PC-3 (cell line): ENCODE measurements around the gene CD40. TPM values are rescaled to one million over a fixed set of nuclear protein-coding genes. Genes with fewer than 3 reads are reported as not detected.

Experiments used
- ATAC-seq: fragments of 200-7000 bp; cut with Tn5 transposase; 2 replicates; pipeline ENCODE4 v1.9.1; 2020; ENCODE audit warnings: mild to moderate bottlenecking, moderate library complexity
- BruUV-seq: library from RNA; stranded (reverse); fragments of 400-500 nt; replicated peaks from 2 replicates; lab custom pipeline; 2021; lab: Mats Ljungman, UMichigan
- CTCF ChIA-PET: fragments of 300-600 bp; sonication (Branson Sonifier 250); formaldehyde crosslinking; loops from one replicate; lab custom pipeline; 2022; ENCODE audit warnings: antibody characterized with exemption; lab: Charles Lee
- POLR2A ChIA-PET: fragments of 300-600 bp; sonication (Branson Sonifier 250); formaldehyde crosslinking; loops from one replicate; lab custom pipeline; 2022; ENCODE audit warnings: antibody characterized with exemption; ENCODE audit not compliant: unreplicated experiment; lab: Charles Lee
- DNase-seq: peaks from one replicate; pipeline ENCODE4 v3.0.0-alpha.2; 2015
- H2AFZ ChIP-seq: fragments of 300-600 bp; sonication (generic); 2 replicates; pipeline ENCODE4 v1.6.0; 2016; ENCODE audit warnings: antibody characterized with exemption, low read length
- H3F3A ChIP-seq: fragments of 300-600 bp; sonication (generic); one replicate; pipeline ENCODE4 v1.6.0; 2017; ENCODE audit warnings: antibody characterized with exemption, low read length, control low read depth, mild to moderate bottlenecking; ENCODE audit not compliant: unreplicated experiment
- H3K27ac ChIP-seq: fragments of 300-600 bp; sonication (generic); 2 replicates; pipeline ENCODE4 v1.5.1; 2016; ENCODE audit warnings: mild to moderate bottlenecking, low read length
- H3K27me3 ChIP-seq: fragments of 300-600 bp; sonication (generic); 2 replicates; pipeline ENCODE4 v1.6.1; 2016; ENCODE audit warnings: low read length, mixed read lengths
- H3K36me3 ChIP-seq: fragments of 300-600 bp; sonication (generic); 2 replicates; pipeline ENCODE4 v1.6.1; 2016; ENCODE audit warnings: low read depth, mixed run types, low read length, mixed read lengths
- H3K4me1 ChIP-seq: fragments of 300-600 bp; sonication (generic); 2 replicates; pipeline ENCODE4 v1.5.1; 2016; ENCODE audit warnings: low read length; ENCODE audit not compliant: insufficient read depth
- H3K4me2 ChIP-seq: fragments of 300-600 bp; sonication (generic); 2 replicates; pipeline ENCODE4 v1.6.0; 2016; ENCODE audit warnings: low read length
- H3K4me3 ChIP-seq: fragments of 300-600 bp; sonication (generic); 2 replicates; pipeline ENCODE4 v1.5.1; 2016; ENCODE audit warnings: mild to moderate bottlenecking, low read length, mixed read lengths
- H3K79me2 ChIP-seq: fragments of 300-600 bp; sonication (generic); 2 replicates; pipeline ENCODE4 v1.6.1; 2017; ENCODE audit warnings: low read length, mixed read lengths
- H3K9ac ChIP-seq: fragments of 300-600 bp; sonication (generic); 2 replicates; pipeline ENCODE4 v1.6.0; 2016; ENCODE audit warnings: mild to moderate bottlenecking, low read length
- H3K9me2 ChIP-seq: fragments of 300-600 bp; sonication (generic); replicated peaks from 2 replicates; pipeline ENCODE4 v1.6.1; 2016; ENCODE audit warnings: mixed run types, low read length, mixed read lengths
- H3K9me3 ChIP-seq: fragments of 300-600 bp; sonication (generic); 2 replicates; pipeline ENCODE4 v1.6.1; 2016; ENCODE audit warnings: low read length, mixed read lengths
- H4K20me1 ChIP-seq: fragments of 300-600 bp; sonication (generic); 2 replicates; pipeline ENCODE4 v1.6.1; 2016; ENCODE audit warnings: low read length, mixed read lengths
- CTCF ChIP-seq: fragments of 300-600 bp; sonication (generic); conservative IDR thresholded peaks from 2 replicates; pipeline ENCODE4 v1.5.1; 2017; ENCODE audit warnings: antibody characterized with exemption, low read depth, mild to moderate bottlenecking, low read length
- EZH2 ChIP-seq: fragments of 300-600 bp; sonication (generic); IDR thresholded peaks from one replicate; pipeline ENCODE4 v1.6.1; 2017; ENCODE audit warnings: antibody characterized with exemption, mild to moderate bottlenecking, low read length; ENCODE audit not compliant: unreplicated experiment
- EZH2phosphoT487 ChIP-seq: fragments of 300-600 bp; sonication (generic); IDR thresholded peaks from 2 replicates; pipeline ENCODE4 v1.6.1; 2018; ENCODE audit warnings: mild to moderate bottlenecking, antibody characterized with exemption, low read length, borderline replicate concordance
- intact Hi-C: fragments of 100-400 bp; cut with micrococcal nuclease; formaldehyde crosslinking; loops from 2 replicates; pipeline ENCODE4 v1.9.0; 2023
- total RNA-seq: library from RNA; depleted of rRNA; stranded (reverse); fragments of >200 nt; gene quantifications from 2 replicates; pipeline ENCODE4 v1.2.3, GENCODE V29; 2014

Gene CD40
- total RNA-seq, 1 experiment from 2014 or later = 4.6 TPM

DNA sequence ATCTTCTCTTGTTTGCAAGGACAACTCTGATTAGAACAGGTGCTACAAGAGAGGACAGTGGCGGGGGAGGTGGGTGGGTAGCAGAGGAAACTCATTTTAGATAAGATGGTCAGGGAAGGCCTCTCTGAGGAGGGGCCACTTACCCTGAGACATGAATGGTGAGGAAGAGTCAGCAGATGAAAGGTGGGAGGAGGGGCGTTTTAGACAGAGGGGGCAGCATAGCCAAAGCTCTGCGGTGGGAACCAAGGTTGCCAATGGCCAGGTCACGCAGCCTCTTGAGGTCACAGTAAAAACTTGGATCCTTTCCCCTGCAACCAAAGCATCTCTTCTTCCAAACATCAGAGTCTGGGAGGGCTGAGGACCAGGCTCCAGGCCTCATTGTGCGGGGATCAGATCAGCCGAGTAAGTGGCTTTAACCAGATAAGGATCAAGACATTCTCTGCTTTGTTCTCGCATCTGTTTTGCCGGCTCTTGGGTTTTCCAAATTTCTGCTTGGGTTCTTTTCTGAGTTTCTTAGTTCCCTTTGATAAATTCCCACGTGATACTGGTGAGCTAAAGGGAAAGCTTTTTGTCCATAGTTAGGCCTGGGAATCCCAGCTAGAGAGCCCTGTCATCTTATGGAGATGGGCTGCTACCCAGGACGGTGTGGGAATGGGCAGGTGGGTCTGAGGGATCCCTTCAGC is 5.5 kb upstream of the CD40 start:
- Histone ChIP-seq H4K20me1 (no peaks in the 10 kb centered on the region), H3K4me3 (no peak overlapping the region), H3K27ac (no peak overlapping the region), H3K9me3 (no peaks in the 10 kb centered on the region), H3K4me2 (no peak overlapping the region), H3K36me3 (no peaks in the 10 kb centered on the region), H3K9ac (no peak overlapping the region), H3K9me2 (no peaks in the 10 kb centered on the region), H2AFZ (no peak overlapping the region), H3K79me2 (no peaks in the 10 kb centered on the region), H3F3A (no peaks in the 10 kb centered on the region), H3K4me1 (no peaks in the 10 kb centered on the region), H3K27me3 (peaks cover 58% of the 10 kb centered on the region)
- ATAC-seq (no peak), DNase-seq (no peak)
- TF ChIP-seq CTCF (no peak), EZH2 (no peak), EZH2phosphoT487 (no peak)
- no TSS peak for BruUV-seq
- POLR2A ChIA-PET = no interaction called here
- intact Hi-C loops = no loop called here
- CTCF ChIA-PET = no interaction called here

- Histone ChIP-seq H3K9me3 (no peaks in the 10 kb centered on the region), H2AFZ (no peak overlapping the region), H3K79me2 (no peaks in the 10 kb centered on the region), H3K36me3 (no peaks in the 10 kb centered on the region), H3K27me3 (peaks cover 54% of the 10 kb centered on the region), H3K9ac (no peak overlapping the region), H3F3A (no peaks in the 10 kb centered on the region), H4K20me1 (no peaks in the 10 kb centered on the region), H3K27ac (no peak overlapping the region), H3K9me2 (no peaks in the 10 kb centered on the region), H3K4me3 (no peak overlapping the region), H3K4me1 (no peaks in the 10 kb centered on the region), H3K4me2 (no peak overlapping the region)
- CTCF ChIA-PET = no interaction called here
- POLR2A ChIA-PET = no interaction called here
- ATAC-seq (no peak), DNase-seq (peak; percentile 26)
- TF ChIP-seq CTCF (no peak), EZH2phosphoT487 (no peak), EZH2 (no peak)
- no TSS peak for BruUV-seq
- intact Hi-C loops = no loop called here
Measured at GRCh38 chr20:46113113-46113470, 5.0 kb upstream of the CD40 start.

DNA sequence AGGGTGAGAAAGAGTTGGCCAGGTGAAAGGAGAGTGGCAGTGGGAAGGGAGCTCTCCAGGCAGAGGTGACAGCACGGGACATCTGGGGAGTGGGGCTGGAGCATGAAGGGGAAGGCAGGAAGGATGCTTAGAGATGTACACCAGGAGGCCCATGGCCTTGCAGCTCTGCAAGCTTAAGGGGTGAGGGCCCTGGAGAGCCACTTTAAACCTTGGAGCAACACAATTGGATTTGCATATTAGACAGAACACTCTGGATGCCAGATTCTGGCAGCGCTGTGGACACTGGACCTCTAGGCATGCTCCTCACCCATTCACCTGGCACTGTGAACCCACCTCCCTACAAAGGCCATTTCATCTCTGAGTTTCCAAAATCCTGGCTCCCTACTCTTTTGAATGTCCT is 3.7 kb upstream of the CD40 start:
- ChIA-PET POLR2A (no interaction called here), CTCF (no interaction called here)
- Histone ChIP-seq H3K9ac (no peak overlapping the region), H3K27me3 (peaks cover 41% of the 10 kb centered on the region), H3K27ac (no peak overlapping the region), H4K20me1 (no peaks in the 10 kb centered on the region), H3K79me2 (no peaks in the 10 kb centered on the region), H3F3A (no peaks in the 10 kb centered on the region), H2AFZ (no peak overlapping the region), H3K4me1 (no peaks in the 10 kb centered on the region), H3K4me3 (no peak overlapping the region), H3K36me3 (no peaks in the 10 kb centered on the region), H3K4me2 (no peak overlapping the region), H3K9me3 (no peaks in the 10 kb centered on the region), H3K9me2 (no peaks in the 10 kb centered on the region)
- intact Hi-C loops = no loop called here
- no TSS peak for BruUV-seq
- TF ChIP-seq EZH2phosphoT487 (no peak), EZH2 (no peak), CTCF (no peak)
- DNase-seq (no peak), ATAC-seq (no peak)
